ENCODE measurements around the gene SDK1.
"Not testable (repeated sequence)": the region's sequence is repeated elsewhere in the genome, so short reads cannot be mapped to it uniquely, and the experiment has no call there.

Gene SDK1

DNA sequence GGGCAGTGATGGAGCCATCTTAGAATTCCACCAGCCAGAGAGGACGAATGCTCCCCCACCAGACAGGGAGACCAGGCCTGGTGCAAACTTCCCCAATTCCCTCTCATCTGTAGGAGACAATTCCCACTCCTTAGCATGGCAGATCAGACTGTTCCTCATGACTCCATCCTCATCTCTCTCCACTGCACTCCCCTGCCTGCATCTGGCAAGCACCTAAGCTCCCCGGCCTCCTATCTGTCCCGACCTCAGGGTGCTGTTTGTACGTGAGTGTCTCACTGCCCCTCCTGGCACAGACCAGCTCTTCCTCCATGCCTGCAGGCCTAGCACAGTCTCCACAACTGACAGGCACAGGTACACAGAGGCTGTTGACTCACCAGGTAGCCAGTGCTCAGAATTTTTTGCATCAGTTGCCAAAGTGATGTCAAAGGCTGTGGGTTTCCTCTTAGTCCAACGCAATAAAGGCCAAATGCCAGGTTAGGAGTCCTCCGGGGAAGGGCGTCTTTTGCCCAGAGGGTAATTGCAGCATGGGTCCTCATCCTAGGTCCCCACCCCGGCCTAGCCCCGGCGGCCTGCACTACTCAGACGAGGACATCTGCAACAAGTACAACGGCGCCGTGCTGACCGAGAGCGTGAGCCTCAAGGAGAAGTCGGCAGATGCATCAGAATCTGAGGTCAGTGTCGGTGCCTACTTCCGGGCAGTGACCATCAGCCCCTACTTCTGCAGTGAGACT lies 944.2 kb downstream of the SDK1 start:
- no peak for DNase-seq (ENCODE audit: low spot score)

GRCh38 chr7:4245866-4246470 lies 944.9 kb downstream of the SDK1 start:
- no peak for DNase-seq (ENCODE audit: low spot score)

GRCh38 chr7:4246536-4246935 lies 945.5 kb downstream of the SDK1 start:
- no peak for DNase-seq (ENCODE audit: low spot score)

DNA sequence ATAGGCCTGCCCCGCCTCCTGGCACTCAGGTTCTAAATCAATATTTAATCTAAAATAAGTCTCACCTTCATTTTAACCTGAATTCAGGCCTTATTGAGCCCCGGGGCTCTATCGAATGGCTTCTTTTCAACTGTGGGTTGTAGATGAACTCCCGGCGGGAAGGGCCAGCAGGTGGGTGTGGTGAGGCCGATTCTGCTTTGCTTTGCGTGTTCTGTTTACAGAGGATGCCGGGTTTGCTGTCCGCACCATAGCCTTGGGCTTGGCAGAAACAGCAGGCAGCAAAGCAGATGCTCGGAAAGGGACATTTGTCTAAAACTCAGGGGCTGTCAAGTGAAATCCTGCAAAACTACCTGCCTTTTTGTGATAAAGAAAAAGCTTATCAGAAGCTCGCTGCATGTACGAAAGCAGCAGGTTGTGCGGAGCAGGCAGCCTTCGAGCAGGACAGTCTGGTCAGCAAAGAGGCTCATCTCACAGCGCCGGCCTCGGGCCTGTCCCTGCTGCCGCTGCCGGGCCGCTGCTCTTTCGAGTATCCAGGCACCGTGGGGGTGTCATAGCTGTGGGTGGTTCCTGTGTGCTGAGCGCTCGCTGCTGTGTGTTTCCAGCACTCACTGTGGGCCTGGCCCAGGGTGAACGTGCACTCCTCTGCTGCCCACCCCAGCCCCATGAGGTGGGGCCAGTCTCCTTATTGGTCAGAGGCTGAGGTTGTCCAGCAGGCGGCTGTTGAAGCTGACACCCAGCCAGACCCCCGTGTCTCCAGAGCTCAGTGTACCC lies 946.2 kb downstream of the SDK1 start:
- no peak for DNase-seq (ENCODE audit: low spot score)

- DNase-seq (ENCODE audit: low spot score): no peak
These were observed 947.2 kb downstream of the SDK1 start for GRCh38 chr7:4248295-4248694.

GRCh38 chr7:4249241-4249640 lies 948.2 kb downstream of the SDK1 start:
- no peak for DNase-seq (ENCODE audit: low spot score)

DNA sequence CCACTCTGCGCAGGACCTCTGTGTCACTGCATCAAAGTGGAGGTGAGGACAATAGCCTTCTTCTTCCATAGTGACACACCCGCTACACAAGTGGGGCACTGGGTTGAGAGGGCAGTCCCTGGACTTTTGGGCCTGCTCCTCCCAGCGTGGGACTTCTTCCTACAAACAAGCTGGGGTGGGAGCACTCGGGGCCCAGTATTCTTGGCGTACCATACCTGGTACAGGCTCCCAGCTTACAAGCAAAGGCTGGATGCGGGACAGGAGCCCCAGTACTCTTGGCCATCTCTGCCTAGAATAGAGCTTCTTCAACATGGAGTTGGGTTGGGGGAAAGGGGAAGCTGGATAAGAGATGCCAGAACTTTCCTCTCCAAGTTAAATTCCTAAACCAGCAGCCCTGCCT lies 954.3 kb downstream of the SDK1 start:
- DNase-seq (ENCODE audit: low spot score): no peak

DNA sequence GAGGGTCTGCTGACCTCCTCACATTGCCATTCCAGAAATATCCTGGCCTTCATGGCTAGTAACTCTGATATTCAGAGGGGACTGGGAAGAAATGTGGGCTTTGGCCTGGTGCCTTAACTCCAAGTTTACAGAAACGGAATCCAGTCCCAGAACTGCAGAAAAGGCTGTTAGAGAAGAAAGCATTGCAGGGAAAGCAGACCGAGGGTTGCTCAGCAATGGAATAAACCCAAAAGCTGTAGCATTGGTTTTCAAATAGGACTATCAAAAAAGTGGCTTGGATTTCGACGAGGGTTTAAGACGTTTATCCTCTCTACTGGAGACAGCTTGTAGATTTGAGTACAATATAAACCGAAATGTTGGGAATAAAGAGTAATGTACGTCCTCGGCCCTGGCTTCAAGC lies 955.2 kb downstream of the SDK1 start:
- no peak for DNase-seq (ENCODE audit: low spot score)

GRCh38 chr7:4257146-4258111 lies 956.4 kb downstream of the SDK1 start:
- DNase-seq (ENCODE audit: low spot score): no peak

DNA sequence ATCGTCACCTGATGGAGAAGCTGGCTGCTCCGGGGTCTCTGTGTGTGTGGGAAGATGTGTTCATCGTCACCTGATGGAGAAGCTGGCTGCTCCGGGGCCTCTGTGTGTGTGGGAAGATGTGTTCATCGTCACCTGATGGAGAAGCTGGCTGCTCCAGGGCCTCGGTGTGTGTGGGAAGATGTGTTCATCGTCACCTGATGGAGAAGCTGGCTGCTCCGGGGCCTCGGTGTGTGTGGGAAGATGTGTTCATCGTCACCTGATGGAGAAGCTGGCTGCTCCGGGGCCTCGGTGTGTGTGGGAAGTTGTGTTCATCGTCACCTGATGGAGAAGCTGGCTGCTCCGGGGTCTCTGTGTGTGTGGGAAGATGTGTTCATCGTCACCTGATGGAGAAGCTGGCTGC lies 959.1 kb downstream of the SDK1 start:
- not testable (repeated sequence) for DNase-seq (ENCODE audit: low spot score)

DNA sequence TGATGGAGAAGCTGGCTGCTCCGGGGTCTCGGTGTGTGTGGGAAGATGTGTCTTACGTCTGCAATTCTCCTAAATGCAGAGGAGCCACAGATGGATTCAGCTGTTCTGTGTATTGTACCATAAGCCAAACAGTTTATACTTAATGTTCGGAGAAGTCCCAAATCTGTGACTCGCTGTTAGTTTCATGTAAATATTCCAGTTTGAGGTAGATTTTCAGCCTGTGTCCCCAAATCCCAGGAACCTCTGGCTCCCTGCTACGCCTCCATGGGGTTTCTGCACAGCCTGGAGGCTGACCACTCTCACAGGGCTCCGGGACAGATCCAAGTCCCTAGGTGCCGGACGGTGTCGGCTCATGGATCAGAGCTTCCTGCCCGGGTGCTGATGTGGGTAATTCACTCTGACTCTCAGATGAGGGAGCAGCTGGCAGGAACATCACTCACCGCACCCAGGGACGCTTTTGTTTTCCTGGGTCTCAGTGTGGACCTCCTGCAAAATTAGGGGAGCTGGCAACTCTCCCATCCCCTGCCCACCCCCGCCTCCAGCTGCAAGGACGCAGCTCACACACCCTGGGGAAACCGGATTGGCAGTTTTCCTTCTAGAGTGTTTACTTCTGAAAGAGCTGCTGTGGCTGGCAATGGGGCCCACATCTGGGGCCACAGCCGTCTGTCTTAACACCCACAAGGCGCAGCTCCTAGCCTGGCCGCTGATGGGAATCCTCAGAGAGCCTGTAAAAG lies 960.0 kb downstream of the SDK1 start:
- DNase-seq (ENCODE audit: low spot score): no peak

DNA sequence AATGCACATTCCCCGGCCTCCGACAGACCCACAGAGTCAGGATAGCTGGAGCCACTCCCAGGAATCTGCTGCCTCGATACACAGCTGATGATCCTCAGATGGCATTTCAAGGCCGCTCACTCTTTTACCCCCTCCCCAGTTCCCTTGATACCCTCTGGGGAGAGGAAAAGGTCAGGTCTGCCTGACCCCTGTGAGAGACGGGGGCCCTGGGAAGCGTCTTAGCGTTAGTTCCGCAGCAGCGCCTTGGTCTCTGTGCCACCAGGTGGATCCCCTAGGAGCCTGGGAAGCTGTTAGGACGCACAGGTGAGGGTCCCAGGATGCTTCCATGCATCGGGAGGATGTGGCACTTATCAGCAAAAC lies 960.5 kb downstream of the SDK1 start:
- DNase-seq (ENCODE audit: low spot score): no peak

DNA sequence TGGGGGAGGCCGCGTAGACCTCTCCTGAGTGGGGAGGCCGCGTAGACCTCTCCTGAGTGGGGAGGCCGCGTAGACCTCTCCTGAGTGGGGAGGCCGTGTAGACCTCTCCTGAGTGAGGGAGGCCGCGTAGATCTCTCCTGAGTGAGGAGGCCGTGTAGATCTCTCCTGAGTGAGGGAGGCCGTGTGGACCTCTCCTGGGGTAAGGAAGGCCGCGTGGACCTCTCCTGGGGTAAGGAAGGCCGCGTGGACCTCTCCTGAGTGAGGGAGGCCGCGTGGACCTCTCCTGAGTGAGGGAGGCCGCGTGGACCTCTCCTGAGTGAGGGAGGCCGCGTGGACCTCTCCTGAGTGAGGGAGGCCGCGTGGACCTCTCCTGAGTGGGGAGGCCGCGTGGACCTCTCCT lies 963.2 kb downstream of the SDK1 start:
- DNase-seq (ENCODE audit: low spot score): not testable (repeated sequence)

GRCh38 chr7:4265066-4265465 lies 964.0 kb downstream of the SDK1 start:
- DNase-seq (ENCODE audit: low spot score): no peak

GRCh38 chr7:4265676-4266075 lies 964.6 kb downstream of the SDK1 start:
- DNase-seq (ENCODE audit: low spot score): no peak

DNA sequence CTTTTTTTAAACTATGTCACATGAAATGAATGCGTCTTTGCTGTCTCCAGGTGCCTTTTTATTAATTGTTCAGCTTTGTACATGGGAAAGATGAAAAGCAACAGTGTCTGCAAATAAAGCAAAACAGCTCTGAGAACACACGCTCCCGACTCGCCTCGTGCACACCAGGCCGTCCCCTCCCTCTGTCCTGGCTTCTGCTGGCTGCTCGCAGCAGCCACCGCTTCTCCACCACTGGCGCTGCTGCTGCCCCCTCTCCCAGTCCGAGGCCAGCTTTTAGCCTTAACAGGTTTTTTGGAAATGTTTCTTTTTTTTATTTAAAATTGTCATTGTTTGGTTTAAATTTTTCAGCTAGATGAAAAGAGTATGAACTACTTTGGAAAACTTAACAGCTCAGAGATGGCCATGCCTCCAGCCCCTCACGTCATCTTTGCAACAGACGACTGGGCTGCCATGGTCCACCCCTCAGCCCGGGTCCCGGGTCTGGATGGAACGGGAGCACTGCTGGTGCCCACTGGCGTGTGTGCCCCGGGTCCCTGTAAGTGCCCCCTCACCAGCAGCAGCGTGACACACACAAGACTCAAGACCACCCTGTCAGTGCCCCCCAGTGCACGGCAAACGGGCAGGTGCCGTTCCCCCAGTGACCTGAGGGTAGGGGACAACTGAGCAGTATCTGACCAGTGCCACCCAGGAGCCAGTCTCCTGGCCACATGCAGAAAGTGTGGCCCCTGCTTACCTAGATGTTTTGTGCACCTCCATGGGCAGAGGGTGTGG lies 965.4 kb downstream of the SDK1 start:
- DNase-seq (ENCODE audit: low spot score): no peak

GRCh38 chr7:4267341-4268039 lies 966.4 kb downstream of the SDK1 start:
- no peak for DNase-seq (ENCODE audit: low spot score)

DNA sequence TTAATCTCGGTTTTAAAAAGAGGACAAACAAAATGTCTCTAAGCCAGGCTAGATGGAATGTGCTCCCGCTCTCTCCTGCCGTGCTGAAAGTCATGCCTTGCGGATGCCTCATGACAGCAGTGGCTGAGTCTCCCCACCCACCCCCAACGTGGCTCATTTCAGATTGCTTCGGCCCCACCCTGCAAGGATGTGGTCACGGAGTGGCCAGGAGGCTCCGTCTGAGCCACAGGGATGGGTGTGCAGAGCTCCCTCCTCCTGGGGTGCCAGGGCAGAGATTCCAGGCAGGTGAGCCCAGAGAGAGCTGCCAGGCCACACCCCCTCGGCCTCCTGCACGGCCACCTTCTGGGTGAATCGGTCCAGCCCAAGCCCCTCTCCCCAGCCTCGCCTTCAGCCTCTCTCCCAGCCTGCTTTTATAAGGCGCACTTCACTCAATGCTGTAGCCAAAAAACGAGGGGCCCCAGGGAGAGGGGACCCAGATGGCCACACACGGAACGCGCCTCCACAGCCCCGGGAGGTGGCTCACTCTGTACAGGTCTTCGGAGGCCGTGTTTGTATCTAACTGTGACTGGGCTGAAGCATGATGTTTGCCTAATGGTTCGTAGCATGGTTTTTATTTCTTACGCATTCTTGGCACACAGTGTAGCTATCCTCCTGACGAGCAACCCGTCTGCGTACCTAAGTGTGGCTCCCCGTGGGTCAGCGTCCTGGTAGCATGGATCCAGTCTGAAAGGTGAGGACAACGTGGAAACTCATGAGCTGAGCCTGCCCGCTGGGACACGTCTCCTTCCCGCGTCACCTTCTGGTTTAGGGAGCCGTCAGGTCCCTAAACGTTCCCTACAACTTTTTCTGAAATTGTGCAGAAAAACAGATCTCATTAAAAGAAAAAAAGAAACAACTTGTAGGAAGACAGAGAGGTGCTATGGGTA lies 967.3 kb downstream of the SDK1 start:
- DNase-seq (ENCODE audit: low spot score): no peak

DNA sequence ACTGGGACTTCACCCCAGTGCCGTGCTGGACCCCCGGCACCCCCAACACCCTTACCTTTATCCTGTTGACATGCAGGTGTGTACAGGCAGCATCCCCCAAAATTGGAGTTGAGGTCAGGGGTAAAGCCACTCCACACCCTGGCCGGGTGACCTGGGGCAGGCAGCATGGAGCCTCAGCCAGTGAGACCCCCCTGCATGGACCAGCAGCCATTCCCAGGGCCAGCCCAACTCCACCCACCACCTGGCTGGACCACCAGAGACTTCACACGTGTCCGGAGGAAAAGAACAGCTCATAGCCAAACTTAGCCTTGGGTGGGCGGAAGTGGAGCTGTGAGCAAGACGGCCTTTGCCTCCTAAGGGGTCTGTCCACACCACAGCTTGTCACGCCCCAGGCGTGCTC lies 968.0 kb downstream of the SDK1 start:
- no peak for DNase-seq (ENCODE audit: low spot score)
